DOHH2 (cell line): ENCODE measurements around the gene APOL3.

Experiments used
- CTCF ChIP-seq: fragments of 200-600 bp; sonication (generic); IDR thresholded peaks from one replicate; pipeline ENCODE4 v1.5.1; 2014; ENCODE audit warnings: antibody characterized with exemption, mild to moderate bottlenecking, low read depth, low read length; ENCODE audit not compliant: poor library complexity, severe bottlenecking
- EZH2phosphoT487 ChIP-seq: fragments of 200-600 bp; sonication (generic); IDR thresholded peaks from 2 replicates; pipeline ENCODE4 v1.6.1; 2017; ENCODE audit warnings: borderline replicate concordance, mild to moderate bottlenecking, antibody characterized with exemption, low read length, moderate library complexity, mixed read lengths

DNA sequence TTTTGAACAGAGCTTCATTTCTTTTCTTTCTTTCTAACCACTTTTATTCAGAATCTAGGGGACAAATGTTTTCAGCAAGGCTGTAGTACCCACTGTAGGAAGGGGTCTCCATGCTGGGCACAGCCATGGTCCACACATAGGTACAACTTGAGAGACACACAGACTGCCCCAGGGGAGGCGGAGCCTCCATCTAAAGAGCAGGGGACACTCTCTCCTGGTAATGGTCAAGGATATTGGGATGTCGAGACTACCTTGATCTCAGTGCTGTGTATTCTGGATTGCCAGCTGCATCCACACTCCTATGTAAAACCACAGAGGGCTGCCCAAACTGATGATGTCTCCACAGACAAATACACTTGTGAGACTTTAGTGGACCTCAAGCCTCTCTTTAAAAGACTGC is 2.9 kb upstream of the APOL3 start:
- TF ChIP-seq CTCF (no peak), EZH2phosphoT487 (no peak)
